IMR-90 (cell line): Measurements from ENCODE around the gene AQP12B. TPM values are rescaled to one million over a fixed set of nuclear protein-coding genes. Genes with fewer than 3 reads are reported as not detected.

Source experiments
- ATAC-seq: fragments of 200-7000 bp; cut with Tn5 transposase; 2 replicates; pipeline ENCODE4 v1.9.1; 2020; ENCODE audit warnings: low read depth, mild to moderate bottlenecking, moderate library complexity
- BruUV-seq: library from RNA; stranded (reverse); fragments of 400-500 nt; replicated peaks from 2 replicates; lab custom pipeline; 2021; lab: Mats Ljungman, UMichigan
- CTCF ChIA-PET: fragments of 300-600 bp; formaldehyde crosslinking; extraction: SDS; loops from one replicate; lab custom pipeline; 2021; ENCODE audit warnings: antibody characterized with exemption; lab: Yijun Ruan, JAX
- POLR2A ChIA-PET: fragments of 300-600 bp; sonication (Branson Sonifier 250); formaldehyde crosslinking; loops from one replicate; lab custom pipeline; 2022; ENCODE audit warnings: antibody characterized with exemption; ENCODE audit not compliant: unreplicated experiment; lab: Charles Lee
- DNase-seq: peaks from one replicate; pipeline ENCODE4 v3.0.0; 2013
- H2AFZ ChIP-seq: replicated peaks from 2 replicates; pipeline ENCODE3; 2013; ENCODE audit warnings: low read length, mild to moderate bottlenecking; ENCODE audit not compliant: poor library complexity
- H2AK5ac ChIP-seq: 2 replicates; pipeline ENCODE4 v1.6.1; 2013; ENCODE audit warnings: low read depth, low read length, inconsistent platforms
- H2AK9ac ChIP-seq: replicated peaks from 2 replicates; pipeline ENCODE3; 2013; ENCODE audit warnings: mild to moderate bottlenecking, low read depth, low read length, moderate library complexity; ENCODE audit not compliant: poor library complexity
- H2BK120ac ChIP-seq: 2 replicates; pipeline ENCODE4 v1.6.1; 2013; ENCODE audit warnings: low read depth, low read length, inconsistent platforms
- H2BK15ac ChIP-seq: 3 replicates; pipeline ENCODE4 v1.6.1; 2013; ENCODE audit warnings: low read depth, low read length, inconsistent platforms
- H2BK20ac ChIP-seq: 2 replicates; pipeline ENCODE4 v1.6.1; 2013; ENCODE audit warnings: low read depth, mild to moderate bottlenecking, inconsistent platforms, low read length, moderate library complexity
- H2BK5ac ChIP-seq: 2 replicates; pipeline ENCODE4 v1.6.1; 2013; ENCODE audit warnings: mild to moderate bottlenecking, low read depth, low read length, inconsistent platforms; ENCODE audit not compliant: poor library complexity, severe bottlenecking
- H3K14ac ChIP-seq: replicated peaks from 2 replicates; pipeline ENCODE4 v1.6.1; 2013; ENCODE audit warnings: low read depth, low read length, inconsistent platforms
- H3K18ac ChIP-seq: 2 replicates; pipeline ENCODE4 v1.6.1; 2013; ENCODE audit warnings: low read depth, low read length, control low read depth
- H3K23ac ChIP-seq: 2 replicates; pipeline ENCODE4 v1.6.1; 2013; ENCODE audit warnings: low read depth, low read length, inconsistent platforms
- H3K27ac ChIP-seq: 2 replicates; pipeline ENCODE4 v1.5.1; 2013; ENCODE audit warnings: mild to moderate bottlenecking, control low read depth, low read length; ENCODE audit not compliant: insufficient read depth
- H3K27me3 ChIP-seq: 2 replicates; pipeline ENCODE4 v1.6.1; 2013; ENCODE audit warnings: low read length; ENCODE audit not compliant: control insufficient read depth, insufficient read depth
- H3K36me3 ChIP-seq: 2 replicates; pipeline ENCODE4 v1.6.1; 2013; ENCODE audit warnings: low read length, mixed read lengths; ENCODE audit not compliant: control insufficient read depth, insufficient read depth
- H3K4ac ChIP-seq: 2 replicates; pipeline ENCODE4 v1.6.1; 2013; ENCODE audit warnings: low read depth, low read length, inconsistent platforms
- H3K4me1 ChIP-seq: 2 replicates; pipeline ENCODE4 v1.6.1; 2013; ENCODE audit warnings: low read length, mixed read lengths; ENCODE audit not compliant: control insufficient read depth, insufficient read depth
- H3K4me2 ChIP-seq: 2 replicates; pipeline ENCODE4 v1.6.1; 2013; ENCODE audit warnings: low read depth, mild to moderate bottlenecking, control low read depth, low read length, moderate library complexity
- H3K4me3 ChIP-seq: 2 replicates; pipeline ENCODE4 v1.5.1; 2013; ENCODE audit warnings: low read depth, mild to moderate bottlenecking, control low read depth, low read length, moderate library complexity; ENCODE audit not compliant: insufficient read depth
- H3K56ac ChIP-seq: 2 replicates; pipeline ENCODE4 v1.6.1; 2013; ENCODE audit warnings: low read length, inconsistent platforms; ENCODE audit not compliant: insufficient read depth; ENCODE audit errors: extremely low read depth
- H3K79me1 ChIP-seq, 2 experiments: 2 replicates each; pipeline ENCODE4 v1.6.1; 2013; ENCODE audit warnings: low read length in 2 of 2, inconsistent platforms in 1 of 2, low read depth in 1 of 2
- H3K9ac ChIP-seq: 2 replicates; pipeline ENCODE4 v1.6.1; 2013; ENCODE audit warnings: low read depth, low read length, control low read depth
- H3K9me1 ChIP-seq: 2 replicates; pipeline ENCODE4 v1.6.1; 2013; ENCODE audit warnings: low read length, inconsistent platforms; ENCODE audit not compliant: insufficient read depth
- H3K9me3 ChIP-seq: 2 replicates; pipeline ENCODE4 v1.6.1; 2013; ENCODE audit warnings: low read length; ENCODE audit not compliant: control insufficient read depth, insufficient read depth
- H4K20me1 ChIP-seq: 2 replicates; pipeline ENCODE4 v1.6.1; 2013; ENCODE audit warnings: low read length, inconsistent platforms; ENCODE audit not compliant: insufficient read depth
- H4K5ac ChIP-seq: 2 replicates; pipeline ENCODE4 v1.6.1; 2013; ENCODE audit warnings: mild to moderate bottlenecking, low read depth, low read length, control low read depth
- H4K8ac ChIP-seq, 2 experiments: 2 replicates each; pipeline ENCODE4 v1.6.1; 2013; ENCODE audit warnings: low read depth in 2 of 2, low read length in 2 of 2, control low read depth in 1 of 2, inconsistent platforms in 1 of 2
- H4K91ac ChIP-seq: 2 replicates; pipeline ENCODE4 v1.6.1; 2013; ENCODE audit warnings: low read depth, low read length, inconsistent platforms; ENCODE audit not compliant: insufficient read depth
- RCOR1 ChIP-seq: IDR thresholded peaks from 2 replicates; pipeline ENCODE4 v1.6.1; 2012; ENCODE audit warnings: mild to moderate bottlenecking, low read length, improper control_type of control experiment; ENCODE audit not compliant: insufficient replicate concordance
- WGBS, 2 experiments: methylation state at CpG; one replicate each; pipeline versions ENCODE4 v1.1.5 to v1.1.7; 2013; ENCODE audit warnings: missing lambda C conversion rate in 2 of 2; ENCODE audit not compliant: insufficient read length in 1 of 2; ENCODE audit errors: extremely low coverage in 2 of 2; 5-methylcytosine and 5-hydroxymethylcytosine counted together
- dilution Hi-C: fragments of 300-500 bp; cut with HindIII; formaldehyde crosslinking; loops from one replicate; pipeline ENCODE4 v1.14.3; 2018; ENCODE audit warnings: low sequenced_read_pairs; ENCODE audit not compliant: unreplicated experiment
- in situ Hi-C: fragments of 300-500 bp; cut with MboI; formaldehyde crosslinking; loops from 3 replicates; pipeline ENCODE4 v1.14.3; 2019; ENCODE audit warnings: low sequenced_read_pairs, inconsistent platforms, mixed read lengths
- intact Hi-C: fragments of 100-400 bp; cut with micrococcal nuclease; formaldehyde crosslinking; loops from 2 replicates; pipeline ENCODE4 v1.10.0; 2022
- polyA plus RNA-seq, 3 experiments: library from polyadenylated mRNA; depleted of rRNA; stranded (reverse); fragments of >200 nt; gene quantifications; 2 replicates each; pipeline ENCODE4 v1.2.3, GENCODE V29; 2012; ENCODE audit warnings: low replicate concordance in 1 of 3
- total RNA-seq: library from RNA; depleted of rRNA; stranded (reverse); fragments of >200 nt; gene quantifications from 2 replicates; pipeline ENCODE4 v1.2.3, GENCODE V29; 2012

AQP12B gene
- total and polyA plus RNA-seq, 2 of the 4 experiments (the other 2 are of a cell fraction) = not detected

DNA sequence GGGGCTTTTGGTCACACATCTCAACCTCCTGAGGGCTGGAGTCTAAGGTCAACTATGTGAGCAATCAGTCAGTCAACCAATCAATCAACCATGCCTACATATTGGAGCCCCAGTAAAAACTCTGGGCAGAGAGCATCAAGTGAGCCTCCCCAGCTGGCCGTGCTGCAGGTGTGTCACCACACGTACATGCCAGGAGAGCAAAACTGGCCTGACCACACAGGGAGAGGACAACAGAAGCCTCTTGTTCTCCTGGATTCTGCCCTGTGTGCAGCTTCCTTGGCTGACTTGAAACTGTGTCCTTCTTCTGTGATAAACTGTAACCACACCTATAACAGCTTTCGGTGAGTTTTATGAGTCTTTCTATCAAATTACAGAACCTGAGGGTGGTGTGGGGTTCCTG, 31.5 kb downstream of the AQP12B start:
- Histone ChIP-seq H3K4me2 (no peak overlapping the region), H2BK20ac (no peak overlapping the region), H2AK9ac (no peak overlapping the region), H4K5ac (no peak overlapping the region), H4K20me1 (no peaks in the 10 kb centered on the region), H3K79me1 (no peaks in the 10 kb centered on the region), H3K14ac (no peak overlapping the region), H3K4ac (no peak overlapping the region), H3K9me1 (no peaks in the 10 kb centered on the region), H3K27ac (no peak overlapping the region), H2BK120ac (no peak overlapping the region), H3K4me3 (no peak overlapping the region), H3K18ac (no peak overlapping the region), H3K9me3 (no peaks in the 10 kb centered on the region; the same call in 1 of the 2 replicates), H3K23ac (no peak overlapping the region), H2BK5ac (no peak overlapping the region), H4K8ac (no peak overlapping the region), H3K27me3 (peaks cover 62% of the 10 kb centered on the region), H3K36me3 (no peaks in the 10 kb centered on the region), H3K9ac (no peak overlapping the region), H4K91ac (no peak overlapping the region), H2AK5ac (no peak overlapping the region), H2AFZ (no peak overlapping the region), H3K4me1 (no peaks in the 10 kb centered on the region), H2BK15ac (no peak overlapping the region), H3K56ac (no peak overlapping the region)
- ATAC-seq = no peak
- WGBS, 2 experiments = 60% methylated on average over 1 of the region's 3 CpGs; no CpG with 5 or more reads in 1 of the 2 experiments
- DNase-seq = no peak
- dilution Hi-C loops (no loop called here), in situ Hi-C loops (no loop called here), intact Hi-C loops (no loop called here)
- BruUV-seq = no TSS peak
- POLR2A ChIA-PET = no interaction called here
- CTCF ChIA-PET = no interaction called here
- no peak for TF ChIP-seq RCOR1
